K562 (cell line): Measurements from ENCODE around the gene CLIP2. TPM values are rescaled to one million over a fixed set of nuclear protein-coding genes. Genes with fewer than 3 reads are reported as not detected.
"Not testable (repeated sequence)": the region's sequence is repeated elsewhere in the genome, so short reads cannot be mapped to it uniquely, and the experiment has no call there.

Source experiments
- ATAC-seq: fragments of 200-7000 bp; cut with Tn5 transposase; 3 replicates; pipeline ENCODE4 v1.9.1; 2020; ENCODE audit warnings: moderate library complexity
- BruUV-seq: library from RNA; stranded (reverse); fragments of 400-500 nt; replicated peaks from 2 replicates; lab custom pipeline; 2021; lab: Mats Ljungman, UMichigan
- CTCF ChIA-PET: fragments of 300-600 bp; formaldehyde crosslinking; extraction: SDS; loops from one replicate; lab custom pipeline; 2021; ENCODE audit warnings: low intra/inter-chr PET ratio; lab: Yijun Ruan, JAX
- POLR2A ChIA-PET: fragments of 300-600, 350-650 bp; sonication (Branson Sonifier 250); formaldehyde crosslinking; extraction: SDS; loops from one replicate; lab custom pipeline; 2021; ENCODE audit warnings: antibody characterized with exemption, inconsistent platforms; lab: Yijun Ruan, JAX
- DNase-seq, 4 experiments: peaks; one replicate each; pipeline versions ENCODE4 v3.0.0 to v3.0.0-alpha.2; 2011 to 2018; ENCODE audit warnings: low spot score in 3 of 4, mixed read lengths in 3 of 4; ENCODE audit errors: extremely low read depth in 1 of 4
- FAIRE-seq: peaks from 2 replicates; lab custom pipeline; 2011; peaks lifted over from hg19 to GRCh38; lab: Jason Lieb, UNC
- H2AFZ ChIP-seq: 2 replicates; pipeline ENCODE4 v1.6.0; 2011; ENCODE audit warnings: low read depth, low read length, control low read depth, inconsistent platforms
- H3K27ac ChIP-seq: fragments of 200-600 bp; 3 replicates; pipeline ENCODE4 v1.8.0; 2011; ENCODE audit warnings: low read depth, mild to moderate bottlenecking, control low read depth, inconsistent platforms, low read length, moderate library complexity, mixed read lengths; ENCODE audit errors: extremely low read depth
- H3K27me3 ChIP-seq, 2 experiments: fragments of 300-600 bp in 1 of 2; 2 replicates in 1 of 2; 3 replicates in 1 of 2; pipeline versions ENCODE4 v1.6.0 to v1.8.0; 2011; ENCODE audit warnings: inconsistent platforms in 2 of 2, low read length in 2 of 2, mild to moderate bottlenecking in 1 of 2, mixed read lengths in 1 of 2, moderate library complexity in 1 of 2; ENCODE audit not compliant: control insufficient read depth in 2 of 2, insufficient read depth in 2 of 2
- H3K36me3 ChIP-seq: fragments of 300-600 bp; 3 replicates; pipeline ENCODE4 v1.8.0; 2011; ENCODE audit warnings: mild to moderate bottlenecking, low read length, inconsistent platforms; ENCODE audit not compliant: control insufficient read depth, insufficient read depth
- H3K4me1 ChIP-seq, 2 experiments: fragments of 200-600 bp in 1 of 2; replicated peaks in 1 of 2; 2 replicates in 1 of 2; 3 replicates in 1 of 2; pipeline versions ENCODE4 v1.5.1 to v1.8.0; 2011; ENCODE audit warnings: inconsistent platforms in 2 of 2, low read length in 2 of 2, mild to moderate bottlenecking in 1 of 2, mixed read lengths in 1 of 2, moderate library complexity in 1 of 2; ENCODE audit not compliant: control insufficient read depth in 2 of 2, insufficient read depth in 2 of 2
- H3K4me2 ChIP-seq: 2 replicates; pipeline ENCODE4 v1.6.1; 2011; ENCODE audit warnings: low read length, control low read depth, inconsistent platforms, mixed read lengths; ENCODE audit not compliant: insufficient read depth
- H3K4me3 ChIP-seq: fragments of 200-600 bp; sonication (generic), shearing (Covaris generic); 2 replicates; pipeline ENCODE4 v1.5.1; 2016; ENCODE audit warnings: control low read depth, inconsistent platforms
- H3K79me2 ChIP-seq: fragments of 200-600 bp; 3 replicates; pipeline ENCODE4 v1.8.0; 2011; ENCODE audit warnings: low read length, inconsistent platforms; ENCODE audit not compliant: control insufficient read depth, insufficient read depth
- H3K9ac ChIP-seq, 2 experiments: 2 replicates each; pipeline versions ENCODE4 v1.6.0 to v1.6.1; 2011; ENCODE audit warnings: low read depth in 2 of 2, low read length in 2 of 2, control low read depth in 1 of 2, inconsistent platforms in 1 of 2, mild to moderate bottlenecking in 1 of 2, mixed read lengths in 1 of 2; ENCODE audit not compliant: insufficient read depth in 1 of 2
- H3K9me1 ChIP-seq: one replicate; pipeline ENCODE4 v1.6.0; 2011; ENCODE audit warnings: inconsistent platforms, mild to moderate bottlenecking, low read length, moderate library complexity; ENCODE audit not compliant: control insufficient read depth, insufficient read depth
- H3K9me3 ChIP-seq: replicated peaks from 2 replicates; pipeline ENCODE4 v1.5.1; 2011; ENCODE audit warnings: low read depth, low read length, inconsistent platforms; ENCODE audit not compliant: control insufficient read depth, insufficient read depth
- H4K20me1 ChIP-seq: replicated peaks from 2 replicates; pipeline ENCODE4 v1.6.1; 2011; ENCODE audit warnings: low read length, inconsistent platforms, mixed read lengths; ENCODE audit not compliant: control insufficient read depth, insufficient read depth
- PPARD ChIP-seq: fragments of 250-450 bp; sonication (Bioruptor Pico); IDR thresholded peaks from 2 replicates; pipeline ENCODE4 v1.8.0; 2022; ENCODE audit warnings: inconsistent platforms, mild to moderate bottlenecking, moderate library complexity
- RBM25 ChIP-seq: fragments of 200-400 bp; formaldehyde crosslinking; IDR thresholded peaks from 2 replicates; pipeline ENCODE4 v1.6.1; 2018; ENCODE audit warnings: low read length, low read depth, moderate library complexity; ENCODE audit not compliant: severe bottlenecking
- ZNF121 ChIP-seq: sonication (generic); formaldehyde crosslinking; conservative IDR thresholded peaks from 2 replicates; pipeline ENCODE4 v1.8.0; 2022; ENCODE audit warnings: missing genetic modification reagents
- WGBS: fragments of 100-300 bp; shearing (Covaris generic); methylation state at CpG from one replicate; pipeline ENCODE4 v1.1.6; 2016; ENCODE audit warnings: low coverage, mixed read lengths; ENCODE audit not compliant: insufficient coverage; ENCODE audit errors: missing lambda C conversion rate; 5-methylcytosine and 5-hydroxymethylcytosine counted together
- in situ Hi-C: fragments of 300-500 bp; cut with MboI; formaldehyde crosslinking; loops from 4 replicates; pipeline ENCODE4 v1.15.0; 2018; ENCODE audit warnings: inconsistent platforms, mixed read lengths
- intact Hi-C: fragments of 100-400 bp; cut with micrococcal nuclease; formaldehyde crosslinking; loops from 2 replicates; pipeline ENCODE4 v1.14.2; 2022
- polyA plus RNA-seq, 8 experiments: library from polyadenylated mRNA; depleted of rRNA in 4 of 8; stranded (reverse) in 5 of 8; unstranded in 3 of 8; fragments of >200 nt; fragmentation: Nextera tagmentation in 2 of 8; fragmentation: Illumina TruSeq in 1 of 8; extraction: Ambion mirVana in 2 of 8; extraction: Trizol in 1 of 8; gene quantifications; 2 replicates each; pipeline versions ENCODE4 v1.2.1 to v1.2.3, GENCODE V29; 2011 to 2014; ENCODE audit warnings: inconsistent platforms in 1 of 8, missing spikeins in 1 of 8
- total RNA-seq, 7 experiments: library from RNA; depleted of rRNA in 6 of 7; stranded (reverse); fragments of >200 nt in 6 of 7; fragmentation: Illumina TruSeq in 2 of 7; extraction: Trizol in 2 of 7; gene quantifications; 2 replicates each; pipeline versions ENCODE4 v1.2.1 to v1.2.3, GENCODE V29; 2011 to 2021; ENCODE audit warnings: low replicate concordance in 1 of 7
- TF ChIP-seq, protein P1 (sequence below): sonication (generic); formaldehyde crosslinking; IDR thresholded peaks from 2 replicates; pipeline ENCODE4 v1.8.1; 2023; ENCODE audit warnings: mild to moderate bottlenecking, missing genetic modification reagents

Gene CLIP2
- total and polyA plus RNA-seq, 9 of the 15 experiments (the other 6 are each of a cell fraction or from before 2014, with no cell fraction given): 0.07 to 5.4 (median 2.1) TPM

DNA sequence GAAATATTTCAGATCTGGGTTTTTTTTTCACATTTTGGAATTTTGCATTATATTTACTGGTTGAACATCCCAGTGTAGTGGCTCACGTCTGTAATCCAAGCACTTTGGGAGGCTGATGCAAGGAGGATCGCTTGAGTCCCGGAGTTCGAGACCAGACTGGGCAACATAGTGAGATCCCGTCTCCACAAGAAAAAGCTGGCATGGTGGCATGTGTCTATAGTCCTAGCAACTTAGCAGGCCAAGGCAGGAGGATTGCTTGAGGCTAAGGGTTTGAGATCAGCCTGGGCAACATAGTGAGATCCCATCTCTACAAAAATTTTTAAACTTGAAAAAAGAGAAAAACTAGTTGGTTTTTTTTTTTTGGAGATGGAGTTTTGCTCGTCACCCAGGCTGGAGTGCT, 41.1 kb upstream of the CLIP2 start:
- ATAC-seq (no peak), FAIRE-seq (no peak), DNase-seq (no peak)
- Histone ChIP-seq H4K20me1 (no peaks in the 10 kb centered on the region; the same call in 1 of the 2 replicates), H3K9me3 (no peaks in the 10 kb centered on the region), H3K27me3 (no peaks in the 10 kb centered on the region), H3K79me2 (peaks cover 18% of the 10 kb centered on the region), H3K9me1 (no peaks in the 10 kb centered on the region), H3K9ac (0 out of 4 replicates have a peak overlapping the region, but pooled peaks of 1 of the 2 experiments have one; percentile 43), H3K36me3 (peaks cover 82% of the 10 kb centered on the region), H2AFZ (no peak overlapping the region), H3K4me1 (peaks cover 4 to 6% of the 10 kb centered on the region in 2 experiments; a peak in 3 of 5 replicates), H3K27ac (no peak overlapping the region), H3K4me2 (no peak overlapping the region), H3K4me3 (no peak overlapping the region)
- TF ChIP-seq RBM25 (peak; percentile 52), PPARD (no peak), ZNF121 (CRISPR knock-in tag) (peak; percentile 94)
- TF ChIP-seq, protein P1, sequence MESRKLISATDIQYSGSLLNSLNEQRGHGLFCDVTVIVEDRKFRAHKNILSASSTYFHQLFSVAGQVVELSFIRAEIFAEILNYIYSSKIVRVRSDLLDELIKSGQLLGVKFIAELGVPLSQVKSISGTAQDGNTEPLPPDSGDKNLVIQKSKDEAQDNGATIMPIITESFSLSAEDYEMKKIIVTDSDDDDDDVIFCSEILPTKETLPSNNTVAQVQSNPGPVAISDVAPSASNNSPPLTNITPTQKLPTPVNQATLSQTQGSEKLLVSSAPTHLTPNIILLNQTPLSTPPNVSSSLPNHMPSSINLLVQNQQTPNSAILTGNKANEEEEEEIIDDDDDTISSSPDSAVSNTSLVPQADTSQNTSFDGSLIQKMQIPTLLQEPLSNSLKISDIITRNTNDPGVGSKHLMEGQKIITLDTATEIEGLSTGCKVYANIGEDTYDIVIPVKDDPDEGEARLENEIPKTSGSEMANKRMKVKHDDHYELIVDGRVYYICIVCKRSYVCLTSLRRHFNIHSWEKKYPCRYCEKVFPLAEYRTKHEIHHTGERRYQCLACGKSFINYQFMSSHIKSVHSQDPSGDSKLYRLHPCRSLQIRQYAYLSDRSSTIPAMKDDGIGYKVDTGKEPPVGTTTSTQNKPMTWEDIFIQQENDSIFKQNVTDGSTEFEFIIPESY (CRISPR knock-in tag): no peak
- in situ Hi-C loops (no loop called here), intact Hi-C loops (no loop called here)
- 96% methylated on average over 6 of the region's 6 CpGs for WGBS
- POLR2A ChIA-PET: no interaction called here
- no TSS peak for BruUV-seq
- CTCF ChIA-PET: no interaction called here

DNA sequence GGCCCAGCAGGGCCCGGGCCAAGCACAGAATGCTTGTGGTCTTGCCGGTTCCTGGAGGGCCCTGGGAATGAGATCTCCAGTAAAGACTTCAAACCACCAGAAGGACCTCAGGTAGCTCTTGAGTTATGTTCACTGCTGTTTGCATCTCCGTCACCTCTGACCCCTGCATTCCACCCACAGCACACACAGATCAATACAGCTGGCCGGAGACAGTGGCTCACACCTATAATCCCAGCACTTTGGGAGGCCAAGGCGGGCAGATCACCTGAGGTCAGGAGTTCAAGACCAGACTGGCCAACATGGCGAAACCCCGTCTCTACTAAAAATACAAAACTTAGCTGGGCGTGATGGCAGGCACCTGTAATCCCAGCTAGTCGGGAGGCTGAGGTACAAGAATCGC, 40.1 kb upstream of the CLIP2 start:
- H3K9me3 ChIP-seq, H3K9me1 ChIP-seq, H2AFZ ChIP-seq, ATAC-seq, FAIRE-seq, CTCF ChIA-PET, H3K27ac ChIP-seq, in situ Hi-C loops, H3K9ac ChIP-seq, intact Hi-C loops, DNase-seq, H3K27me3 ChIP-seq, H3K4me3 ChIP-seq, H3K4me2 ChIP-seq, H4K20me1 ChIP-seq: not testable (repeated sequence)
- TSS peak; percentile 27 for BruUV-seq
- Histone ChIP-seq H3K4me1 (peaks cover 9 to 12% of the 10 kb centered on the region in 2 experiments; a peak in 3 of 5 replicates), H3K36me3 (peaks cover 75% of the 10 kb centered on the region), H3K79me2 (peaks cover 27% of the 10 kb centered on the region)
- WGBS: 95% methylated on average over 9 of the region's 10 CpGs
- POLR2A ChIA-PET: interaction anchor here (0.7 kb wide), 1 partner anchor 58 kb away, joined by 3 read pairs; no protein-coding TSS in a partner anchor
